Muscle layer of duodenum (tissue), 2 donors: ENCODE data around the gene PRR35.

Experiments used
- H3K27ac ChIP-seq: one replicate; pipeline ENCODE4 v1.7.0; 2013; ENCODE audit warnings: mild to moderate bottlenecking, low read length
- H3K27me3 ChIP-seq: one replicate; pipeline ENCODE4 v1.7.0; 2013; ENCODE audit warnings: low read depth, mild to moderate bottlenecking, control low read depth, low read length
- H3K36me3 ChIP-seq, 2 donors: one replicate each; pipeline ENCODE4 v1.7.0; 2013; ENCODE audit warnings: low read length in 2 of 2, control low read depth in 1 of 2, mild to moderate bottlenecking in 1 of 2; ENCODE audit not compliant: insufficient read depth in 2 of 2, control insufficient read depth in 1 of 2
- H3K4me1 ChIP-seq, 2 donors: one replicate each; pipeline ENCODE4 v1.7.0; 2013; ENCODE audit warnings: low read length in 2 of 2, mild to moderate bottlenecking in 2 of 2, control low read depth in 1 of 2, moderate library complexity in 1 of 2; ENCODE audit not compliant: insufficient read depth in 2 of 2, control insufficient read depth in 1 of 2
- H3K4me3 ChIP-seq, 2 donors: one replicate each; pipeline ENCODE4 v1.7.0; 2013; ENCODE audit warnings: low read length in 2 of 2, low read depth in 1 of 2, mild to moderate bottlenecking in 1 of 2
- H3K9me3 ChIP-seq, 2 donors: one replicate each; pipeline ENCODE4 v1.7.0; 2013; ENCODE audit warnings: low read length in 2 of 2, control low read depth in 1 of 2, mild to moderate bottlenecking in 1 of 2; ENCODE audit not compliant: control insufficient read depth in 1 of 2
- donor health status: healthy.

PRR35 gene

GRCh38 chr16:522320-523096, 37.7 kb upstream of the PRR35 start:
- Histone ChIP-seq H3K36me3 (peaks cover 6 to 26% of the 10 kb centered on the region in 2 donors), H3K4me1 (peaks cover 13 to 15% of the 10 kb centered on the region in 2 donors), H3K27ac (no peak overlapping the region), H3K9me3 (no peaks in the 10 kb centered on the region), H3K27me3 (no peaks in the 10 kb centered on the region), H3K4me3 (no peak overlapping the region)

GRCh38 chr16:523097-523741, 37.0 kb upstream of the PRR35 start:
- Histone ChIP-seq H3K36me3 (peaks cover 6 to 26% of the 10 kb centered on the region in 2 donors), H3K27me3 (no peaks in the 10 kb centered on the region), H3K4me3 (no peak overlapping the region), H3K9me3 (no peaks in the 10 kb centered on the region), H3K27ac (no peak overlapping the region), H3K4me1 (peaks cover 13 to 15% of the 10 kb centered on the region in 2 donors)

- no peak overlapping the region for H3K27ac ChIP-seq
- H3K36me3 ChIP-seq = peaks cover 6 to 19% of the 10 kb centered on the region in 2 donors
- H3K27me3 ChIP-seq = no peaks in the 10 kb centered on the region
- no peaks in the 10 kb centered on the region for H3K9me3 ChIP-seq
- no peak overlapping the region for H3K4me3 ChIP-seq
- peaks cover 13 to 25% of the 10 kb centered on the region in 2 donors for H3K4me1 ChIP-seq
Observed at GRCh38 chr16:524274-525040, 35.7 kb upstream of the PRR35 start.

- H3K27ac ChIP-seq = no peak overlapping the region
Observed at GRCh38 chr16:525123-525519, 35.1 kb upstream of the PRR35 start.

GRCh38 chr16:525520-526180, 34.5 kb upstream of the PRR35 start:
- peak overlapping the region; percentile 70 to 76 for H3K4me3 ChIP-seq
- no peaks in the 10 kb centered on the region for H3K9me3 ChIP-seq
- H3K4me1 ChIP-seq = peaks cover 13 to 34% of the 10 kb centered on the region in 2 donors
- no peaks in the 10 kb centered on the region for H3K27me3 ChIP-seq
- no peak overlapping the region for H3K27ac ChIP-seq
- peaks cover under 1 to 7% of the 10 kb centered on the region in 2 donors for H3K36me3 ChIP-seq

More at GRCh38 chr16:525123-525519, 35.1 kb upstream of the PRR35 start:
- no peaks in the 10 kb centered on the region for H3K9me3 ChIP-seq
- no peaks in the 10 kb centered on the region for H3K27me3 ChIP-seq
- H3K4me1 ChIP-seq = peaks cover 13 to 29% of the 10 kb centered on the region in 2 donors
- peaks cover 6 to 12% of the 10 kb centered on the region in 2 donors for H3K36me3 ChIP-seq
- H3K4me3 ChIP-seq = no peak overlapping the region

GRCh38 chr16:526181-527014, 33.8 kb upstream of the PRR35 start:
- no peaks in the 10 kb centered on the region for H3K27me3 ChIP-seq
- peak overlapping the region; percentile 78 for H3K27ac ChIP-seq
- peaks cover 13 to 36% of the 10 kb centered on the region in 2 donors for H3K4me1 ChIP-seq
- no peaks in the 10 kb centered on the region for H3K36me3 ChIP-seq
- peak overlapping the region; percentile 70 to 76 for H3K4me3 ChIP-seq
- no peaks in the 10 kb centered on the region for H3K9me3 ChIP-seq

- peak within 1 kb of the TSS; percentile 87 for H3K27ac ChIP-seq
- H3K9me3 ChIP-seq = no peaks in the 10 kb centered on the region
- peaks cover 13 to 36% of the 10 kb centered on the region in 2 donors for H3K4me1 ChIP-seq
- H3K36me3 ChIP-seq = no peaks in the 10 kb centered on the region
- no peaks in the 10 kb centered on the region for H3K27me3 ChIP-seq
- peak within 1 kb of the TSS; percentile 70 to 81 for H3K4me3 ChIP-seq
Observed at GRCh38 chr16:527015-527903, 32.9 kb upstream of the PRR35 start, which contains the start of gene CAPN15. Gene CAPN15 (plus strand): TSS chr16:527712. CDS start chr16:546839, 19,127 bp downstream.

- H3K9me3 ChIP-seq = no peaks in the 10 kb centered on the region
- H3K27ac ChIP-seq = peak overlapping the region; percentile 87
- H3K36me3 ChIP-seq = no peaks in the 10 kb centered on the region
- H3K4me1 ChIP-seq = peaks cover 13 to 36% of the 10 kb centered on the region in 2 donors
- H3K4me3 ChIP-seq = peak overlapping the region; percentile 70 to 81
- no peaks in the 10 kb centered on the region for H3K27me3 ChIP-seq
Observed at GRCh38 chr16:528111-529011, 31.8 kb upstream of the PRR35 start.

GRCh38 chr16:529012-529575, 31.1 kb upstream of the PRR35 start:
- Histone ChIP-seq H3K27me3 (no peaks in the 10 kb centered on the region), H3K4me3 (peak overlapping the region; percentile 70 to 81), H3K4me1 (peaks cover 13 to 36% of the 10 kb centered on the region in 2 donors), H3K27ac (peak overlapping the region; percentile 87), H3K36me3 (no peaks in the 10 kb centered on the region), H3K9me3 (no peaks in the 10 kb centered on the region)
